Measurements from ENCODE around the gene HDAC8. TPM values are rescaled to one million over a fixed set of nuclear protein-coding genes. Genes with fewer than 3 reads are reported as not detected.

HDAC8 gene
- total and polyA plus RNA-seq, 9 of the 15 experiments (the other 6 are each of a cell fraction or from before 2014, with no cell fraction given): 18.9 to 53.8 (median 28.7) TPM

- TF ChIP-seq ZNF518B (CRISPR knock-in tag; IDR thresholded peaks at IDR 0.05): no peak
- no peak for TF ChIP-seq SIRT6 (IDR thresholded peaks at IDR 0.05; ENCODE audit: low read depth, low read length)
- no peak for TF ChIP-seq ATF1 (CRISPR knock-in tag; IDR thresholded peaks at IDR 0.05)
- no peak for TF ChIP-seq ATF1 (tag; IDR thresholded peaks at IDR 0.05)
Observed at GRCh38 chrX:72477376-72477775, 95.3 kb downstream of the HDAC8 start (continued).

GRCh38 chrX:72475952-72476668 lies 96.5 kb downstream of the HDAC8 start:
- in situ Hi-C loops (cut with MboI): no loop called here
- intact Hi-C loops (cut with micrococcal nuclease): no loop called here
- Histone ChIP-seq H3K4me1 (replicated peaks in 1 of 2; ENCODE audit: control insufficient read depth in 2 of 2, insufficient read depth in 2 of 2, low read length in 2 of 2) (peaks cover 0 to 3% of the 10 kb centered on the region in 2 experiments; a peak in 2 of 5 replicates), H3K27me3 (ENCODE audit: control insufficient read depth in 2 of 2, insufficient read depth in 2 of 2, low read length in 2 of 2) (no peaks in the 10 kb centered on the region), H3K4me2 (ENCODE audit: insufficient read depth, low read length) (no peak overlapping the region), H3K9ac (ENCODE audit: insufficient read depth in 1 of 2, low read depth in 2 of 2, low read length in 2 of 2) (no peak overlapping the region), H4K20me1 (replicated peaks; ENCODE audit: control insufficient read depth, insufficient read depth, low read length) (no peaks in the 10 kb centered on the region), H3K4me3 (no peak overlapping the region), H3K79me2 (ENCODE audit: control insufficient read depth, insufficient read depth, low read length) (no peaks in the 10 kb centered on the region), H2AFZ (ENCODE audit: low read depth, low read length) (no peak overlapping the region), H3K36me3 (ENCODE audit: control insufficient read depth, insufficient read depth, low read length) (peaks cover 4% of the 10 kb centered on the region; the same call in 1 of the 3 replicates), H3K27ac (ENCODE audit: extremely low read depth, low read depth, low read length) (no peak overlapping the region), H3K9me3 (replicated peaks; ENCODE audit: control insufficient read depth, insufficient read depth, low read depth, low read length) (no peaks in the 10 kb centered on the region; the same call in 1 of the 2 replicates), H3K9me1 (ENCODE audit: control insufficient read depth, insufficient read depth, low read length) (no peaks in the 10 kb centered on the region)
- no TSS peak for BruUV-seq (replicated peaks)
- no peak for ATAC-seq
- POLR2A ChIA-PET: no interaction called here
- TF ChIP-seq RFX1 (IDR thresholded peaks at IDR 0.05) (peak; percentile 11; the same call in 1 of the 2 replicates), CREBBP (IDR thresholded peaks at IDR 0.05; ENCODE audit: low read depth, low read length) (no peak)
- no peak for FAIRE-seq
- no peak for DNase-seq (ENCODE audit: extremely low read depth in 1 of 4, low spot score in 3 of 4)
- CTCF ChIA-PET (ENCODE audit: low intra/inter-chr PET ratio): no interaction called here
- WGBS (ENCODE audit: insufficient coverage, low coverage, missing lambda C conversion rate): 54% methylated on average over 6 of the region's 6 CpGs
